RWPE2 (cell line): ENCODE measurements around the gene MYO5A.

Experiments used
- ATAC-seq: fragments of 200-7000 bp; cut with Tn5 transposase; 3 replicates; pipeline ENCODE4 v1.9.1; 2021; ENCODE audit warnings: low read depth
- DNase-seq: peaks from one replicate; pipeline ENCODE4 v3.0.0-alpha.2; 2020; ENCODE audit warnings: low spot score
- H3K27ac ChIP-seq: fragments of 450-650 bp; 2 replicates; pipeline ENCODE4 v1.5.1; 2017; ENCODE audit warnings: mild to moderate bottlenecking; ENCODE audit not compliant: poor library complexity, severe bottlenecking
- H3K27me3 ChIP-seq: fragments of 250-450 bp; sonication (Bioruptor Pico); 2 replicates; pipeline ENCODE4 v1.5.1; 2021; ENCODE audit warnings: mild to moderate bottlenecking, moderate library complexity; ENCODE audit not compliant: insufficient read depth, poor library complexity, severe bottlenecking
- H3K36me3 ChIP-seq: fragments of 250-450 bp; sonication (Bioruptor Pico); 2 replicates; pipeline ENCODE4 v1.5.1; 2020; ENCODE audit warnings: low read depth, mild to moderate bottlenecking, moderate library complexity
- H3K4me1 ChIP-seq: fragments of 250-450 bp; sonication (Bioruptor Pico); 2 replicates; pipeline ENCODE4 v1.5.1; 2021; ENCODE audit warnings: mild to moderate bottlenecking, moderate library complexity; ENCODE audit not compliant: insufficient read depth, poor library complexity, severe bottlenecking
- H3K4me3 ChIP-seq: fragments of 250-450 bp; sonication (Bioruptor Pico); 2 replicates; pipeline ENCODE4 v1.5.1; 2021; ENCODE audit warnings: mild to moderate bottlenecking, moderate library complexity; ENCODE audit not compliant: severe bottlenecking
- H3K9me3 ChIP-seq: fragments of 250-450 bp; sonication (Bioruptor Pico); 2 replicates; pipeline ENCODE4 v1.5.1; 2021; ENCODE audit warnings: mild to moderate bottlenecking, moderate library complexity; ENCODE audit not compliant: severe bottlenecking
- TF ChIP-seq, protein P1 (sequence below): fragments of 450-650 bp; IDR thresholded peaks from one replicate; pipeline ENCODE4 v1.5.1; 2017; ENCODE audit warnings: mild to moderate bottlenecking, moderate library complexity; ENCODE audit not compliant: poor library complexity, severe bottlenecking

Gene MYO5A

GRCh38 chr15:52326756-52327155 is 201.9 kb downstream of the MYO5A start:
- TF ChIP-seq, protein P1, sequence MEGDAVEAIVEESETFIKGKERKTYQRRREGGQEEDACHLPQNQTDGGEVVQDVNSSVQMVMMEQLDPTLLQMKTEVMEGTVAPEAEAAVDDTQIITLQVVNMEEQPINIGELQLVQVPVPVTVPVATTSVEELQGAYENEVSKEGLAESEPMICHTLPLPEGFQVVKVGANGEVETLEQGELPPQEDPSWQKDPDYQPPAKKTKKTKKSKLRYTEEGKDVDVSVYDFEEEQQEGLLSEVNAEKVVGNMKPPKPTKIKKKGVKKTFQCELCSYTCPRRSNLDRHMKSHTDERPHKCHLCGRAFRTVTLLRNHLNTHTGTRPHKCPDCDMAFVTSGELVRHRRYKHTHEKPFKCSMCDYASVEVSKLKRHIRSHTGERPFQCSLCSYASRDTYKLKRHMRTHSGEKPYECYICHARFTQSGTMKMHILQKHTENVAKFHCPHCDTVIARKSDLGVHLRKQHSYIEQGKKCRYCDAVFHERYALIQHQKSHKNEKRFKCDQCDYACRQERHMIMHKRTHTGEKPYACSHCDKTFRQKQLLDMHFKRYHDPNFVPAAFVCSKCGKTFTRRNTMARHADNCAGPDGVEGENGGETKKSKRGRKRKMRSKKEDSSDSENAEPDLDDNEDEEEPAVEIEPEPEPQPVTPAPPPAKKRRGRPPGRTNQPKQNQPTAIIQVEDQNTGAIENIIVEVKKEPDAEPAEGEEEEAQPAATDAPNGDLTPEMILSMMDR = no peak

GRCh38 chr15:52324109-52324508 is 204.6 kb downstream of the MYO5A start:
- no peak overlapping the region for H3K27ac ChIP-seq
- TF ChIP-seq, protein P1 = no peak
- ATAC-seq (no peak), DNase-seq (no peak)
- no peaks in the 10 kb centered on the region for H3K27me3 ChIP-seq
- H3K4me1 ChIP-seq = no peaks in the 10 kb centered on the region
- no peaks in the 10 kb centered on the region for H3K9me3 ChIP-seq
- peaks cover 25% of the 10 kb centered on the region for H3K36me3 ChIP-seq
- H3K4me3 ChIP-seq = no peak overlapping the region

More at GRCh38 chr15:52326756-52327155, 201.9 kb downstream of the MYO5A start:
- H3K36me3 ChIP-seq = peaks cover 26% of the 10 kb centered on the region
- H3K27ac ChIP-seq = no peak overlapping the region
- no peaks in the 10 kb centered on the region for H3K9me3 ChIP-seq
- H3K27me3 ChIP-seq = no peaks in the 10 kb centered on the region
- H3K4me3 ChIP-seq = no peak overlapping the region
- peaks cover 3% of the 10 kb centered on the region for H3K4me1 ChIP-seq
- ATAC-seq (no peak; the same call in 2 of the 3 replicates), DNase-seq (no peak)

DNA sequence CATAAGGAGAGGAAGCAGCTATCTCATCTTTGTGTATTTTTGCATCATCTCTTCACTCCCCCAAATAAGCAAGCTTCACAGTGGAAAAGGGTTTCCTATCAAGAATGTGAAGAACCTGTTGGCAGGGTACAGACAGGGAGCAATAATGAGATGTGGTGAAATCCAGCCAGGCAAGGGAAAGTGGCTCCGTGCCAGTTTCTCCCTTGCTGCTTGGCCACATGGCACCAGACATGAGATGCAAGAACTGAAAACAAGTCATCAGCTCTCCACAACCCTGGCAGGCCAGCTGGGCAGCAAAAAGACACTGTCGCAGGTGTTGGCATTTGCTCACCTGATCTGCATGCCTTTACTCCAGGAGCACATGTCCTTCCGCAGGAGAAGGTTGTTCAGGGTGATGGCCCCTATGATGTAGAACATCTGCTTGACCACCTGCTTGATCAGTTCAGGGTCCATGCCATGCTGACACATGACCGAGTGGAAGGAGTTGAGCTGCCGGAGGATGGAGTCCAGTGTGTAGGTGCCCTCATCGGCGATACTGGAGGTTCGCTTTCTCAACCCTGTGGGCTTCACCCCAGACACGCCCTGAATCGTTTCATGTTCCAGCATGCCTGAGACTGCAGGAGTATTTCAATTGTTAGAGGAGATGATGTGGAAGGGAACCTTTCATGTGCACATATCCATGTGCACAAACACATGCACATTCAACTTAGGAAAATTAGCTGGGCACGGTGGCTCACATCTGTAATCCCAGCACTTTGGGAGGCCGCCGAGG is 209.8 kb downstream of the MYO5A start:
- peak; percentile 54 for ATAC-seq
- Histone ChIP-seq H3K4me3 (no peak overlapping the region), H3K9me3 (no peaks in the 10 kb centered on the region), H3K36me3 (peaks cover 36% of the 10 kb centered on the region), H3K27me3 (no peaks in the 10 kb centered on the region), H3K27ac (no peak overlapping the region), H3K4me1 (no peaks in the 10 kb centered on the region)
- TF ChIP-seq, protein P1 = no peak
- no peak for DNase-seq

- H3K9me3 ChIP-seq = no peaks in the 10 kb centered on the region
- H3K4me1 ChIP-seq = no peaks in the 10 kb centered on the region
- peaks cover 47% of the 10 kb centered on the region for H3K36me3 ChIP-seq
- no peaks in the 10 kb centered on the region for H3K27me3 ChIP-seq
- DNase-seq = no peak
- ATAC-seq = no peak
- no peak overlapping the region for H3K27ac ChIP-seq
- TF ChIP-seq, protein P1 = no peak
- no peak overlapping the region for H3K4me3 ChIP-seq
Measured at GRCh38 chr15:52317688-52318087, 211.0 kb downstream of the MYO5A start.

- Histone ChIP-seq H3K4me3 (no peak overlapping the region), H3K4me1 (no peaks in the 10 kb centered on the region)
- ATAC-seq = no peak
Measured at GRCh38 chr15:52317022-52317421, 211.7 kb downstream of the MYO5A start.

More at GRCh38 chr15:52317022-52317421, 211.7 kb downstream of the MYO5A start:
- Histone ChIP-seq H3K27me3 (no peaks in the 10 kb centered on the region), H3K9me3 (no peaks in the 10 kb centered on the region), H3K36me3 (peaks cover 48% of the 10 kb centered on the region), H3K27ac (no peak overlapping the region)
- no peak for DNase-seq
- TF ChIP-seq, protein P1 = no peak
